Hypothalamus (tissue), 51 donors: ENCODE measurements around the gene ADNP.

ENCODE experiments used
- DNase-seq, 51 donors: peaks; one replicate each; lab custom pipeline; 2025; lab: John Stamatoyannopoulos, UW

The ADNP gene

GRCh38 chr20:50933589-50933988, 2.4 kb upstream of the ADNP start:
- DNase-seq: no peak

- no peak for DNase-seq
Observed at GRCh38 chr20:50932691-50933280, 1.5 kb upstream of the ADNP start.

DNA sequence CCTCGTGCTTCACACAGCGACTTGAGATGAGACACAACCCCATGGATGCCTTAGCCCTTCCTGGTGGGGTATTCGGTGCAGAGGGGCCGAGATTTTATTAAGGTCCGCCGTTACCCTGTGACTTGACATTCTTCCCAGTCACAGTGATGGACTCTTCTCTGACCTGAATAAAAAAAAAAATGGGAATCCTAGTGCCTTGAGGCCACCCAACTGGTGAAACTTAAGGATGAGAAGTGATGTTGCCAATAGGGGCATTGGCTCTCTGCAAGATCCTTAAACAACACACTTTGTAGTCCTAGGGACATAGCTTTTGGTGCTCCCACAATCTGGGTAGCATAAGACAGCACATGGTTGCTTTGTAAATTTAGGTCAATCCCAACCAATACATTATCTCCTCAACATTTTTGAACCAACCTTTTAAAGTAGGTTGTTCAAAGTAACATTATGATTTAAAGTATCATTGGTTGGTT, 814 bp upstream of the ADNP start:
- DNase-seq: peak in 1 of 51 donors; percentile 43

DNA sequence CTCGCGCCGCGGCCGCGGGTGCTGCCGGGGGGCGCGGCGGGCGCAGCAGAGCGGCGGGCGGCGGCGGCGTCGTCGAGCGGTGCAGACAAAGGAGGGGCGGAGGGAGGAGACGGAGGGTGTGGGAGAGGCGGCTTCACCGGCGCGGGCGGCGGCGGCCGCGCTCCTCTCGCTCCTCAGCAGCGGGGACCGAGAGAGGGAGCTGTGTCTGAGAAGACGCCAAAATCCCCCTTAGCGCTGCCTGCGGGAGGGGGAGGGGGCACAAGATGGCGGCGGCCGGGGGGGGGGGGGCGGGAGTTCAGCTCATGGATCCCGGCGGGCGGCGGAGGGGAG, 296 bp downstream of the ADNP start:
- DNase-seq: peak in 1 of 51 donors; percentile 87

DNA sequence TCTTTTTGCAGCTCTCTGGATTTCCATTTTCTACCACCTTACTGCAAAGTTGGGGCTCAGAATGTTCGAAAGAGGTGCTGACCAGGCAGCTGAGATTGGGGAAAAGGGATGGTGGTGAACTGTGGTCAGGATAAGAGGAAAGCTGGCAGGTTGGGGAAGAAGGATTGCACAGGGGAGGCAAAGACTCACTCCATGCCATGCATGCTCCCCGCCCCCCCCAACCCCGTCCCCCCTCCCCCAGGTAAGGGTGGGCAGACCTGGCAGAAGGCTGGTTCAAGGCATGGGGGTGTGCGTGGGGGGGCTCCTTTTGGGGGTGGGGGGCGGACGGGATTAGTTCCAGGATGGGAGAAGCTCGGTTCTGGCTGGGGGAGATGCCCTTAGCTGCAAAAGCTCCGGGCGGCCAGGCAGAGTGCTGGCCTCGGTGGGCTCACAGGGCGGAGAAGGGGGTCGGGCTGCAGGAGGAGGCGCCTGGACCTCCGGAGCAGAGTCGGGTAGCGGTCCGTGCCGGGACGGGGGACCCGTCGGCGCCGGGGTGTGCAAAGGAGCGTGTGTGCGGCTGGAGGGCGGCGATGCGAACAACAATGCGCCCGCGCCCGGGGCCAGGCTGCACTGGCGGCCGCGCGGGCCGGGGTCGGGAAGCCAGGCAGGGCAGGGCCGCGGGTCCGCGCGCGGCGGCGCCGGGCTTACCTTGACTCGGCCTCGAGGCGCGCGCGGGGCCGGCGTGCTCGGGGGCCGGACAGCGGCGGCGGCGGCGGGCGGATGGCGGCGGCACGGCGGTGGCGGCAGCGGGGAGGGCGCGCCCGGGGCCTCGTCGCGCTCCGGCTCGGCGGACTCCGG, 880 bp downstream of the ADNP start:
- peak in 21 of 51 donors; percentile 3 to 60 (median 21) for DNase-seq

- DNase-seq: peak in 50 of 51 donors; percentile 7 to 93 (median 76)
Observed at GRCh38 chr20:50929299-50930138, 1.7 kb downstream of the ADNP start.

DNA sequence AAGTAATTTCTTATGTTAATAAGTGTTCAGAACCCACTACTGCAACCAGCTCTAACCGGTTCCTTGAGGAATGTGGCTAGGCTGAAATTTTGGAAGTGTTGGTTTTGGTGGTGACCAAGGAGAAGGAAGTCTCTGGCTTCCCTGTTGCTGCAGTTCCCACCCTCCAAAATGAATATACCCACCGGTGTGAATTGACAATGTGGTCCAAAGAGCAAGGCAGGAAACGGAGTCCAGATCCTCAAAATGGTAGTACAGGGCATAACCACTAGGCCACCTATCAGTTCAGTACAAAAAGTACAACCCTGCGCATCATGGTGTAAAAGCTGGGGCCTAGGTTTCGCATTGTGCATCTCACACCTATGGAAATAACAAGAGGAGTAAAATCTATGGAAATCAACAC, 2.8 kb downstream of the ADNP start:
- no peak for DNase-seq

DNA sequence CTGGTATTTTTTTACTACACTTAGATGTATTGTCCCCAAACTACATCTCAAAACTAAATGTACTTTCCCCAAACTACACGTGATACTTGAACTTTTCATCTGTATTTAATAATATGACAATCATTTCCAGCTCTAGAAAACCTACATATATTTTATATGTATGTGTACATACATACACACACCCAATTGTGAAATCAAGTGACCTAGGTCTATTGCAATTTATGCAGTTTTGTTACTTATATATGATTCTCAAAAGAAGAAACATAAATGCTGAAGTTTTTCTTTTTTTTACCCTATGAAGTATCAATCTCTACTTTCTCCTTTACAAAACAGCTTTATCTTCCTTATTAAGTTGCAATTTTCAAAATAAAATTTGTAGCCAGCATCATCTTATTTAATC, 4.7 kb downstream of the ADNP start:
- DNase-seq: no peak

GRCh38 chr20:50924261-50924920, 6.8 kb downstream of the ADNP start:
- no peak for DNase-seq

DNA sequence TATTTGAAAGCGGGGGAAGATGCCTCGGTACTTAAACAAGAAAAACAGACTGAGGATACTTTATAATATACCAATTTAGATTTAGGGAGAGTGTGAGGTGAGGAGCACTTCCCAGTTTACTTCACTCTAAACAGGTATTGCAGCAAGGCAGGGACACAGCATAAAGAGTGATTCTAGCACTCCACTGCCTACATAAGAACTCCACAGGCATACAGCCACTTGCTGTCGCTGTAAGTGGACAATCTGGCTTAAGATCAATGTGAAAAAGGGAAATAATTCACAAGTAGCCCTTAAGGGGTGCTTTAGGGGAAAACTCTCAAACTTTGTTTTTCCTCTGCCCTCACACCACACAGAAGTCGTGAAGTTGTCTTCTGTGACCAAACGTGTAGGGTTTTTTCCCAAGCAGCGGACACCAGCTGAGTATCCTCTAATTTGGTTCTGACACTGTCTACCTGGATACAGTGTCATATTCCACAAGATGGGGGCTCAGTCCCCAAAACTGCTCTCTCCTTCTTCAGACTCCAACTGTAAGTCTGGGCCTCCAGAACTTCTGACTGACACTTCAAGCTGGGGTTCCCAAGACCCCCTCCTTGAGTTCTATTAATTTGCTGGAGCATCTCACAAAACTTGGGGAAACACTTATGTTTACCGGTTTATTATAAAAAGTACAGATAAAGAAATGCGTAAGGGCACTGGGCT, 9.3 kb downstream of the ADNP start:
- no peak for DNase-seq

DNA sequence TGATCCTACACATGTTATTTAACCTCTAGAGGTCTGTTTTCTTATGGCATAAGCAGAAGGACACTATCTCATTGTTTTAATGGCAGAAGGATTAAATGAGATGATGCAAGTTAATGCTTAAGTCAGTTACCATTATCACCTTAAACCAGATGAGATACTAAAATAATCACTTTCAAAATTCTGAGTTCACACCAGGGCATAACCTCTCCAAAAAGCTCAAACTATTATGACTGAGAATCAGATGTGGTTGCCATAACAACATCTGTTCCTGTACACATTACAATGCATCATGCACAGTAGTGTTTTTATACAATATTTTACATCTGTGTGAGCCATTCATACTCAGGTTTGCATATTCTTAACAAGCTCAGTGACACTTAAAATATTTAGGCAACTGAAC, 10.2 kb downstream of the ADNP start:
- DNase-seq: no peak

- DNase-seq: peak in 6 of 51 donors; percentile 5 to 47 (median 15)
Observed at GRCh38 chr20:50919567-50919966, 11.7 kb downstream of the ADNP start.

DNA sequence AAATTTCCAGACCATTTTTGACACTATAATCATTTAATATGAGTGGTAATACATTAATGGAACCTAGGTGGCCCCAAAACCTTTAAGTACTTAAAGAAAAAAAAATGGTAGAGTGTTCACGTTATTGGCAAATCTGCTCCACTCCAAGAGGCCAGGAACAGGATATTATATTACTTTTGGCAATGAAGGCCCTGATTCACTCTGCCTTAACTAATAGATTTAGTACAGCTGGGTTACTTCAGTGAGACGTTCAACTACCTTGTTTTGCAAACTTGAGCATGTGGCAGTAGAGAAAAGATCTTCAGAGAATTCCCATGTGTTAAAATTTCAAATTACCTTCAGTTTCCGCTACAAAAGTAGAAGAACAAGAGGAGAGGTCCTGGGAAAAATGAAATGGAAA, 12.8 kb downstream of the ADNP start:
- no peak for DNase-seq

DNA sequence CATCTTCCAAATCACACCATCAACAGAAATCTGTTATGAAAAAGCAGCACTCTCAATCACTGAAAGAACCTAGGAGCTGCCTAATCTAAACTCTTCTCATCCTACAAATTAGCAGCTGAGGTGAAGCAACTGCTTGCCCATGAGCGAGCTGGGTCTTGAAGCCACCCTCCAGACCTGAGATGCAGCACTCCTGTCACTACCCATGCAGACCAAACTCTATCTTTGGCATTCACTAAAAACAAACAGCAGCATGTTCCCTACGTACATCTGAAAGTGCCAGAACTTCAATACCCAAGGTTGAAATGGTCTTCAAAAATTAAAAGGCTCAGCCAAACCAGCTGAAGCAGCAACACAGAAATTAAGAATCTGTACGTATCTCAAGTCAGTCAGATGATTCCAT, 14.3 kb downstream of the ADNP start:
- no peak for DNase-seq

- DNase-seq: no peak
Observed at GRCh38 chr20:50916257-50916656, 15.0 kb downstream of the ADNP start.

- DNase-seq: no peak
Observed at GRCh38 chr20:50915424-50915823, 15.8 kb downstream of the ADNP start.

DNA sequence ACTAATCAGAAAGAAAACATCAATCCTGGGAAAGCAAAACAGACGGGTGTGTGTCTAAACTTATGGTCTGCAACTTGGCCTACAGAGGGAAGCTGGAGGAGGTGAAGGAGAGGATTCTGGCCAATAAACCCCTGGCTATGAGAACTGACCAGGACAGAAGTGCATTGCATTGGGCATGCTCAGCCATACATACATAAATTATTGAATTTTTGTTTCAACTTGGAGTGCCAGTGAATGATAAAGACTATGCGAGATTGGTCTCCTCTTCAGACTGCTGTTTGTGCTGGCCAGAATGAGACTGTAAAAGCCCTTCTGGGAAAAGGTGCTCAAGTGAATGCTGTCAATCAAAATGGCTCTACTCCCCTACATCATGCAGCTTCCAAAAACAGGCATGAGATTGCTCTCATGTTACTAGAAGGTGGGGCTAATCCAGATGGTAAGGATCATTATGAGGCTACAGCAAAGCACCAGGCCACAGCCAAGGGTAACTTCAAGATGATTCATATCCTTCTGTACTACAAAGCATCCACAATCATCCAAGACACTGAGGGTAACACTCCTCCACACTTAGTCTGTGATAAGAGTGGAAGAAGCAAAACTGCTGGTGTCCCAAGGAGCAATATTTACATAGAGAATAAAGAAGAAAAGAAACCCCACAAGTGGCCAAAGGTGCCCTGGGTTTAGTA, 17.4 kb downstream of the ADNP start:
- DNase-seq: no peak

- DNase-seq: no peak
Observed at GRCh38 chr20:50911716-50912115, 19.5 kb downstream of the ADNP start.

DNA sequence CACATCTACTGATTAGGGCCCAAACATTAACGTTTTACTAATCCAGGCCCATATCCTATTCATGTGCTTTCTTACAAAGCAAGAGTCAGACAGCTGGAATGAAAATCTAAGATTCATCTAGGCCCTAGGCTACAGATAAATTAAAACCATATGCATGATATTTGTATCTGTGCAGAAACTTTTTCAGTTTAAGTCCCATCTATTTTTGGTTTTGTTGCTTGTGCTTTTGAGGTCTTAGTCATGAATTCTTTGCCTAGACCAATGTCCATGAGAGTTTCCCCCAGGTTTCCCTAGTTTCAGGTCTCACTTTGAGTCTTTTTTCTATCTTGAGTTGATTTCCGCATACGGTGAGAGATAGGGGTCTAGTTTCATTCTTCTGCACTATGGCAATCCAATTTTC, 20.2 kb downstream of the ADNP start:
- DNase-seq: no peak

GRCh38 chr20:50909413-50909812, 21.8 kb downstream of the ADNP start:
- DNase-seq: no peak
